ENCODE data around the gene C1orf198.

- TF ChIP-seq CTCF (conservative IDR thresholded peaks at IDR 0.05) (no peak), ZFX (IDR thresholded peaks at IDR 0.05) (no peak)
Observed at GRCh38 chr1:230831771-230832170, 36.5 kb downstream of the C1orf198 start.

Measured in C4-2B (cell line).